GM18909 (cell line): ENCODE results near the gene C1D.
"Not testable (repeated sequence)": the region's sequence is repeated elsewhere in the genome, so short reads cannot be mapped to it uniquely, and the experiment has no call there.

Source experiments
- ATAC-seq: cut with Tn5 transposase; IDR thresholded peaks from one replicate; pipeline ENCODE4 v1.9.1; 2021; ENCODE audit warnings: mild to moderate bottlenecking; ENCODE audit not compliant: unreplicated experiment, poor library complexity

The C1D gene, protein sequence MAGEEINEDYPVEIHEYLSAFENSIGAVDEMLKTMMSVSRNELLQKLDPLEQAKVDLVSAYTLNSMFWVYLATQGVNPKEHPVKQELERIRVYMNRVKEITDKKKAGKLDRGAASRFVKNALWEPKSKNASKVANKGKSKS

GRCh38 chr2:68062680-68063387 is at the start of gene C1D:
C1D (minus strand) TSS chr2:68063004; CDS start chr2:68047310, 15,694 bp downstream.
- peak; percentile 97 for ATAC-seq

GRCh38 chr2:68110102-68110501 is 47.3 kb upstream of the C1D start:
- ATAC-seq: peak; percentile 53

GRCh38 chr2:68108120-68108519 is 45.3 kb upstream of the C1D start:
- ATAC-seq: no peak

- no peak for ATAC-seq
These were observed 44.7 kb upstream of the C1D start for GRCh38 chr2:68107475-68107874.

DNA sequence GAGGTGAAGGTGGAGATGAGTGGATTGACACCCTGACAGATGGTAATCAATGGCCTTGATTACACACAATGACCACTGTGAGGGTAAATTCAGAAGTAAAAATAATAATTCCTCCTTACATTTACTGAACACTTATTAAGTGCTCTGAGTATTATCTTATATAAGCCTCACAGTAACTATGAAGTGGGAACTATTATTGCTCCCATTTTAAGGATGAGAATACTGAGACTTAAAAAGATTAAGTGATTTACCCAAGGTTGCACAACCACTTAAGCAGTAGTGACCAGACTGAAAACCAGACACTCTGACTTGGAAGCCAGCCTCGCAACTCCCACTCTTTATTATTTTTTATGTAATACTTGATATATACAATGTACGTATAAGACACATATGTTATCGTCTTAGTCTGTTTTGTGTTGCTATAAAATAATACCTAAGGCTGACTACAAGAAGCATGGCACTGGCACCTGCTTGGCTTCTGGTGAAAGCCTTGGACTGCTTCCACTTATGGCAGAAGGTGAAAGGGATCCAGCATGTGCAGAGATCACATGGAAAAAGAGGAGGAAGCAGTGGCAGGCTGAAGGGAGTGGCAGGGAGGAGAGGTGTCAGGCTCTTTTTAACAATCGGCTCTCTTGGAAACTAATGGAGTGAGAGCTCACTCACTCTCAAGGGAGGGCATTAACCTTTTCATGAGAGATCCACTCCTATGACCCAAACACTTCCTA is 41.5 kb upstream of the C1D start:
- ATAC-seq: no peak

DNA sequence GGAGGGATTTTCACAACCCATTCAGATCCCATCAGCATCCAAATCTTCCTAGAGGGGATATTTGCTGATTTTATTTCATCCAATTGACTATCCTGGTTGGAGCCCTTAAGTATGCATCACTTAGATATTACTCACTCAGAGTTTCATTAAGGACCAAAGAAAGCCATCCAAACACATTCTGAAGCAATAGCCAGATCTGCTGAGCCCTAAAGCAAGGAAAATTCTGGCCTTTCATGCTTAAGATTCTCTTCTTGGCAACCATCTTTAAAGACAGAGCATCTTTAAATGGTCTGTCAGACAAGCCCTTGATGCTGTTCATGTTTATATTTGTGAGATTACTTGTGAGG is 40.9 kb upstream of the C1D start:
- ATAC-seq: no peak

DNA sequence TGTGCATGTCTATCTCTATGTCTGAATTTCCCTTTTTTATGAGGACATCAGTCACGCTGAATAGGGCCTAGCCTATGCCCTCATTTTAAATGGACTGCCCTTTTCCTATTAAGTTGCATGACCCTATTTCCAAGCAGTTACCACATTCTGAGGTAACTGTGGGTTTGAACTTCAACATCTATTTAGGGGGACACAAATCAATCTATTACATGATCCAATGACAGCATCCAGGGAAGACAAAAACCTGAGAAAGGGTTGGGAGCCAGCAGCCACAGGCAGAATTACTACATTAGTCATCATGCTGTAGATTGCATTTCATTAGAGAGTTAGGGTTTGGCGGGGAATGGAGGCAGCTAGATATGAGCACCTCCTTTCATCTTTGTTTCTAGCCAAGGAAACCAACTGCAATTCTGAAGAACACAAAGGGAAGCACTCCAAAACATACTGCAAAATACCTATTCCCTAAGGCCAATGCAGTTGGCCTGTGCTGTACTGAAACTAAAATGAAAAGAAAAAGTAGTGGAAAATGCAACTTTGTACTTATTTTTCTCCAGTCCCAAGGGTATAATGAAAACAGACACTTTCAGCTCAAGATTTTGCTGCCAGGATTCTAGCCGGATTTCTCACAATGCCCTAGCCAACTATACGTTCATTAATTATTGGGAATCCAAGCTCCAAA is 40.4 kb upstream of the C1D start:
- ATAC-seq: no peak

GRCh38 chr2:68100189-68100588 is 37.4 kb upstream of the C1D start:
- ATAC-seq: no peak

DNA sequence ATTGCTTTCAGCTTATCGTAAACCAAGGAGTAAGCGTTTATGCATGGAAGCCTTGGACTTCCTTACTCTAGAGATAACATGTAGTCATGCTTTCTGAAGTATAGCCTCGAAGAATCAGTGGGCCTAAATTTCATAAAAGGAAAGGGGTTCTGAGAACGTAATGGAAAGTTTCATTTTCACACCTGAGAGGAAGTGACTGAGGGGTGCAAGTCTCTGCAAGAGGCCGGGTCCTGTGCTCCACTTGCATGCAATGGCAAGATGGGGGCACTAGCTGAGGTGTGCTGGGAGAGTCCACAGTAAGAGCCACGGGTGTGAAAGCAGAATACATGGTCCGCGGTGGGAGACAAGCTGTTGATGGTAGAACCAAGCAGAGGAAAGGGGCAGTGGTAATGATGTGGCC is 36.5 kb upstream of the C1D start:
- no peak for ATAC-seq

- ATAC-seq: no peak
These were observed 35.5 kb upstream of the C1D start for GRCh38 chr2:68098291-68098797.

- no peak for ATAC-seq
These were observed 31.3 kb upstream of the C1D start for GRCh38 chr2:68094111-68094510.

DNA sequence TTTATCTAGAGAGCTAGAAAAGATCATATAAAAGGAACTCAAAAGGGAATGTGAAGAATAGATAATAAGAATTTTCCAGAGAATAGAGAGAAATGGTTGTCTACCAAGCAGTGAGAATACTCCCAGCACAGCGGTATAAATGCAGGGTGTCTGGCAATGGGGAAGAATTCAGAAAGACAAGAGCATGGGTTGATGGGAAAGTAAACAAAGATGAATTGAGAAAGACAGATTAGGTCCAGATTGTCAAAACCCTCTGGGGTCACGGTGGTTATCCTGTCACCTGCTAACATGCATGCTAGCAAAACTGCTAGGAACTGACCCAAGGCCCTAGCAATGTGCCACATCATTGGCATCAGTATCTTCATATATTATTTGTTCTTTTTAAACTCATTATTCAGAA is 30.8 kb upstream of the C1D start:
- ATAC-seq: no peak

GRCh38 chr2:68091439-68092034 is 28.7 kb upstream of the C1D start:
- no peak for ATAC-seq

DNA sequence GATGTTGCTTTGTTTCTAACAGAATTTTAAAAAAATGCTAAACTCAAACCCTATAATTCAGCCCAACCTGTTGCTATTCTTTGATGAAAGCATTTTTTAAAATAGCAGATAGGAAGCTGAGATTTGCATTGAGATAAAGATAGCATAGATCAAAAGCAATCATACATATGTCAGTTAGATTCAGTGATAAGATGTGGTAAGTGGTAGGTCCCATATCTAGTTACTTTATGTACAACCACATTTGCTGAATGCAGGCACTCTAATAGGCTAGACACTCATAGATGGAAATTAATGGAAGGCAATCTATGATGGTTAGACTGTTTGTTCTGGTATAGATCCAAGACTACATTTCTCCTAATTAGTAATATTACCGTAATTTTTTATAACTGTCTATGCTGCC is 27.2 kb upstream of the C1D start:
- ATAC-seq: no peak

- no peak for ATAC-seq
These were observed 26.1 kb upstream of the C1D start for GRCh38 chr2:68088940-68089339.

- no peak for ATAC-seq
These were observed 23.4 kb upstream of the C1D start for GRCh38 chr2:68086166-68086565.

- peak; percentile 58 for ATAC-seq
These were observed 20.5 kb upstream of the C1D start for GRCh38 chr2:68083346-68083745.

DNA sequence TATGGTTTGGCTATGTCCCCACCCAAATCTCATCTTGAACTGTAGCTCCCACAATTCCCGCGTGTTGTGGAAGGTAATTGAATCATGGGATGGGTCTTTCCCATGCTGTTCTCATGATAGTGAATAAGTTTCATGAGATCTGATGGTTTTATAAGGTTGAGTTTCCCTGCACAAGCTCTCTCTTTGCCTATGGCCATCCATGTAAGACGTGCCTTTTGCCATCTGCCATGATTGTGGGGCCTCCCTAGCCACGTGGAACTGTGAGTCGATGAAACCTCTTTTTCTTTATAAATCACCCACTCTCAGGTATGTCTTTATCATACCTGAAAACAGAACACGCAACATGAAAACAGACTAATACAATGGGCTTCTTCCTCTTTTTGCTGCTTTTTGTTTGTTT is 11.2 kb upstream of the C1D start:
- ATAC-seq: no peak

DNA sequence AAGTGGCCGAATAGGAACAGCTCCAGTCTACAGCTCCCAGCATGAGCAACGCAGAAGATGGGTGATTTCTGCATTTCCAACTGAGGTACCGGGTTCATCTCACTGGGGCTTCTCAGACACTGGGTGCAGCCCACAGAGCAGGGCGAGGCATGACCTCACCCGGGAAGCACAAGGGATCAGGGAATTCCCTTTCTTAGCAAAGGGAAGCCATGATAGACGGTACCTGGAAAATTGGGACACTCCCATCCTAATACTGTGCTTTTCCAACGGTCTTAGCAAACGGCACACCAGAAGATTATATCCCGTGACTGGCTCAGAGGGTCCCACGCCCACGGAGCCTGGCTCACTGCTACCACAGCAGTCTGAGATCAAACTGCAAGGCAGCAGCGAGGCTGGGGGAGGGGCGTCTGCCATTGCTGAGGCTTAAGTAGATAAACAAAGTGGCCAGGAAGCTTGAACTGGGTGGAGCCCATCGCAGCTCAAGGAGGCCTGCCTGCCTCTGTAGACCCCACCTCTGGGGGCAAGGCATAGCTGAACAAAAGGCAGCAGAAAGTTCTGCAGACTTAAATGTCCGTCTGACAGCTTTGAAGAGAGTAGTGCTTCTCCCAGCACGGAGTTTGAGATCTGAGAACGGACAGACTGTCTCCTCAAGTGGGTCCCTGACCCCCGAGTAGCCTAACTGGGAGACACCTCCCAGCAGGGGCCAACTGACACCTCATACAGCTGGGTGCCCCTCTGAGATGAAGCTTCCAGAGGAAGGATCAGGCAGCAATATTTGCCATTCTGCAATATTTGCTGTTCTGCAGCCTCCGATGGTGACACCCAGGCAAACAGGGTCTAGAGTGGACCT is 1.2 kb upstream of the C1D start:
- not testable (repeated sequence) for ATAC-seq

DNA sequence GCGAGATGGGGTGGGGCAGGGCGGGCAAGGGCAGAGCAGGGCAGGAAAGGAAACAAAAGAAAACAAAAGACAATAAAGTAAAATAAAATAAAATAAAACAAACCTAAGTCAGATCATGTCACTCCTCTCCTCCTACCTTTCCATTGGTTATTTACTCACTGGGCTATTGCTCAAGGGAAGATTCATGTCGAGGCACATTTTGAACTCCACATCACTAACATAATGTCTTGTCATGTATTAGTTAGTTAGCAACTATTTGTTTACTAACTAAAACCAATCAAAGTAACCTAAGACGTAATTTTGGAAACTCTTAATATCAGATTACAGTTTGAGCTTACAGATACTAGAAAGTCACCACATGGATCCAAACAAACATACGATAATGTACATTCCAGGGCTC is 2.2 kb downstream of the C1D start:
- no peak for ATAC-seq
